Endothelial cell (in vitro differentiated cells): ENCODE results near the gene MRPS27. TPM values are rescaled to one million over a fixed set of nuclear protein-coding genes. Genes with fewer than 3 reads are reported as not detected.

Source experiments
- DNase-seq: peaks from one replicate; pipeline ENCODE4 v3.0.0; 2021; ENCODE audit warnings: low spot score
- H3K27ac Mint-ChIP-seq: one replicate; pipeline ENCODE4 v1.8.0; 2021; ENCODE audit warnings: mixed read lengths, inconsistent platforms; ENCODE audit not compliant: unreplicated experiment
- H3K27me3 Mint-ChIP-seq: one replicate; pipeline ENCODE4 v1.8.0; 2021; ENCODE audit warnings: mild to moderate bottlenecking, moderate library complexity, mixed read lengths, inconsistent platforms; ENCODE audit not compliant: unreplicated experiment
- H3K36me3 Mint-ChIP-seq: one replicate; pipeline ENCODE4 v1.8.0; 2021; ENCODE audit warnings: mild to moderate bottlenecking, low read depth, mixed read lengths, inconsistent platforms; ENCODE audit not compliant: unreplicated experiment
- H3K4me1 Mint-ChIP-seq: one replicate; pipeline ENCODE4 v1.8.0; 2021; ENCODE audit warnings: mild to moderate bottlenecking, mixed read lengths, inconsistent platforms; ENCODE audit not compliant: unreplicated experiment
- H3K4me3 Mint-ChIP-seq: one replicate; pipeline ENCODE4 v1.8.0; 2021; ENCODE audit warnings: mild to moderate bottlenecking, mixed read lengths, inconsistent platforms; ENCODE audit not compliant: unreplicated experiment
- H3K9me3 Mint-ChIP-seq: one replicate; pipeline ENCODE4 v1.8.0; 2021; ENCODE audit warnings: mixed read lengths, inconsistent platforms; ENCODE audit not compliant: unreplicated experiment
- total RNA-seq: library from RNA; stranded (reverse); fragmentation: NEBNext Ultra II Directional; extraction: Animal tissue kit (Norgen Biotek cat#: 25700); gene quantifications from one replicate; pipeline ENCODE4 v1.2.1, GENCODE V29; 2021; ENCODE audit not compliant: unreplicated experiment
- TF ChIP-seq, protein P1 (sequence below): fragments of 200-600 bp; sonication (generic); IDR thresholded peaks from one replicate; pipeline ENCODE4 v1.5.0; 2021; ENCODE audit warnings: antibody characterized with exemption; ENCODE audit not compliant: unreplicated experiment

The MRPS27 gene
- total RNA-seq, 1 donor from 2014 or later = 62.8 TPM

DNA sequence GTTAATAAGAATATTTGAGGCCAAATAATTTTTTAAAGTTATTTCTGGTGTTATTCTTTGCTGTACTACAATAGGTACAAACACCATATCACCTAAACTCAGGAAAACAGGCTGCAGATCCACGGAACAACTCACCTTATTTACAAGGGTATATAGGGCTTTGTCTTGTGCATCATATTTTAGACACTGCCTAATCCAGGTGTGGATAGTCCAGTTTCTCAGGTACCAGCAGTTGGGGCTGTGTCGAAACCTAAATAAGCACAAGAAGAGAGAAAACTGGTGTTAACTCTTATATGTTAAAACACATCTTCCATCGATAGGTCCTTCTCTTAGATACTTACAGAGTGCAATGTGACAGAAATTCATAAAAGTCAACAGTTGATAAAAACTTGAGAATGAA lies 82.2 kb downstream of the MRPS27 start:
- Mint-ChIP-seq H3K36me3 (no peaks in the 10 kb centered on the region), H3K4me1 (peaks cover 12% of the 10 kb centered on the region), H3K9me3 (no peaks in the 10 kb centered on the region), H3K4me3 (no peak overlapping the region), H3K27ac (no peak overlapping the region), H3K27me3 (peaks cover 2% of the 10 kb centered on the region)
- DNase-seq = no peak
- TF ChIP-seq, protein P1, sequence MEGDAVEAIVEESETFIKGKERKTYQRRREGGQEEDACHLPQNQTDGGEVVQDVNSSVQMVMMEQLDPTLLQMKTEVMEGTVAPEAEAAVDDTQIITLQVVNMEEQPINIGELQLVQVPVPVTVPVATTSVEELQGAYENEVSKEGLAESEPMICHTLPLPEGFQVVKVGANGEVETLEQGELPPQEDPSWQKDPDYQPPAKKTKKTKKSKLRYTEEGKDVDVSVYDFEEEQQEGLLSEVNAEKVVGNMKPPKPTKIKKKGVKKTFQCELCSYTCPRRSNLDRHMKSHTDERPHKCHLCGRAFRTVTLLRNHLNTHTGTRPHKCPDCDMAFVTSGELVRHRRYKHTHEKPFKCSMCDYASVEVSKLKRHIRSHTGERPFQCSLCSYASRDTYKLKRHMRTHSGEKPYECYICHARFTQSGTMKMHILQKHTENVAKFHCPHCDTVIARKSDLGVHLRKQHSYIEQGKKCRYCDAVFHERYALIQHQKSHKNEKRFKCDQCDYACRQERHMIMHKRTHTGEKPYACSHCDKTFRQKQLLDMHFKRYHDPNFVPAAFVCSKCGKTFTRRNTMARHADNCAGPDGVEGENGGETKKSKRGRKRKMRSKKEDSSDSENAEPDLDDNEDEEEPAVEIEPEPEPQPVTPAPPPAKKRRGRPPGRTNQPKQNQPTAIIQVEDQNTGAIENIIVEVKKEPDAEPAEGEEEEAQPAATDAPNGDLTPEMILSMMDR = no peak

DNA sequence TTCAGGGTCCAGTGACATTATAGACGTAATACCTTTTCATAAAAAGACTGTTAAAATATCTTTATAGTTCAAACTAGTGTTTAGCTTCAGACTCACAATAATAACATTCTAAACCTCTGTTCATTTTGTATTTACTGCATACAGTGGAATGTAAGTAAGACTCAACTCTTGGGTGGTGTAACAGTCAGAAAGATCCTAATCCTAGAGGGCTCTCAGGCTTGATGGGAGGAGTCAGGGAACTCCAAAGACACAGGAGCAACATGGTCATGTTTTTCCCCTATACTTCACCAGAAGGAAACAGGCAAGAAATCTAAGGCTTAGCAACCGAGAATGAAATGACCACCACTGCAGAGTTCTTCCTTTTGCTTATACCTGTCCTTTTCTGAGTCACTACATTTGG lies 82.6 kb downstream of the MRPS27 start:
- H3K27ac Mint-ChIP-seq = no peak overlapping the region
- no peaks in the 10 kb centered on the region for H3K9me3 Mint-ChIP-seq
- no peak for DNase-seq
- H3K27me3 Mint-ChIP-seq = peaks cover 2% of the 10 kb centered on the region
- peaks cover 12% of the 10 kb centered on the region for H3K4me1 Mint-ChIP-seq
- no peak overlapping the region for H3K4me3 Mint-ChIP-seq
- TF ChIP-seq, protein P1 = no peak
- H3K36me3 Mint-ChIP-seq = no peaks in the 10 kb centered on the region

GRCh38 chr5:72235725-72236124 lies 84.3 kb downstream of the MRPS27 start:
- TF ChIP-seq, protein P1 = no peak
- no peak for DNase-seq
- peak overlapping the region; percentile 67 for H3K27ac Mint-ChIP-seq
- H3K9me3 Mint-ChIP-seq = no peaks in the 10 kb centered on the region
- no peak overlapping the region for H3K4me3 Mint-ChIP-seq
- no peaks in the 10 kb centered on the region for H3K27me3 Mint-ChIP-seq
- peaks cover 4% of the 10 kb centered on the region for H3K36me3 Mint-ChIP-seq
- H3K4me1 Mint-ChIP-seq = peaks cover 12% of the 10 kb centered on the region

DNA sequence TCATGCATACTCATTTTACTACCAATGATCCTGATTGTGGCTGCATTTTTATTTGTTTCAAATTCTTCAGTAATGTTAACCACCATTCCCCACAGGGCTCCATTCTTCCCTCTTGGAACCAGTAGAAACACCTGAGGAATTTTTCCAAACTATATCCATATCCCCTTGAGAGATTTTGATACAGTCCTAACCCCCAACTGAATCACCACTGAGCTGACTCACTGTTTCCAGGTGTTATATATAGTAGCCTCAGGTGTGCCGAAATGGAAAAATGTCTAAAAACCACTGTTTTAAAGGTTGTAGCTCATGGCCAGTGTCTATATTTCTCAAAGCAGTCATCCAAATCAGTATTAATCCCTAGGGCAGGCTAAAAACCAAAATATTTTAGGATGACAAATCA lies 85.2 kb downstream of the MRPS27 start:
- Mint-ChIP-seq H3K27me3 (no peaks in the 10 kb centered on the region), H3K4me3 (no peak overlapping the region), H3K9me3 (no peaks in the 10 kb centered on the region), H3K27ac (no peak overlapping the region), H3K4me1 (peaks cover 12% of the 10 kb centered on the region), H3K36me3 (peaks cover 4% of the 10 kb centered on the region)
- DNase-seq = no peak
- TF ChIP-seq, protein P1 = no peak

DNA sequence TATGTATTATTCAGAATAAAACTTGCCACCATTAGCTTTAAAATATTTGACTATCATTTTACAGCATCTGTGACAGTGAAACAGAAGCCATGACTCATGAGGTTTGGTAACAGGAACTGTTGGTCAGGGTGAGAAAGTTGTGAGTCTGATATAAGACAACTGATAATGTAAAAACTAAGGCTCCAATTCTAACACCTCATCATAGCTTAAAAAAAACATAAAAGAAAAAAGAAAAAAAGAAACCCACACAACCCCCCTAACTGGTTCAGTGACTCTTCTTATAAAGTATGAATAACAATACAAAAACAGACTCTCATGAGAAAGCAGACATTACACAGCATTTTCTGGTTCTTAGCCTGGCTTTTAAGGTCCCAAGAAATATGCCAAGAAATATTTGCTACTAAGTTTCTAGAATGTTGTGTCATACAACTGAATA lies 85.8 kb downstream of the MRPS27 start:
- no peak for DNase-seq
- no peaks in the 10 kb centered on the region for H3K9me3 Mint-ChIP-seq
- TF ChIP-seq, protein P1 = no peak
- H3K27me3 Mint-ChIP-seq = no peaks in the 10 kb centered on the region
- H3K4me1 Mint-ChIP-seq = peaks cover 12% of the 10 kb centered on the region
- no peak overlapping the region for H3K4me3 Mint-ChIP-seq
- H3K36me3 Mint-ChIP-seq = peaks cover 4% of the 10 kb centered on the region
- no peak overlapping the region for H3K27ac Mint-ChIP-seq
